HG03354 (cell line): Measurements from ENCODE around the gene MTMR3.

Experiments used
- ATAC-seq: cut with Tn5 transposase; IDR thresholded peaks from one replicate; pipeline ENCODE4 v1.9.1; 2021; ENCODE audit warnings: mild to moderate bottlenecking; ENCODE audit not compliant: unreplicated experiment, poor library complexity, severe bottlenecking

The MTMR3 gene

GRCh38 chr22:30020511-30020910, 137.5 kb downstream of the MTMR3 start:
- no peak for ATAC-seq

GRCh38 chr22:30021338-30021737, 138.4 kb downstream of the MTMR3 start:
- ATAC-seq, result no peak

GRCh38 chr22:30021881-30022619, 139.1 kb downstream of the MTMR3 start:
- ATAC-seq, result no peak

GRCh38 chr22:30023099-30023660, 140.2 kb downstream of the MTMR3 start:
- ATAC-seq, result no peak

GRCh38 chr22:30024231-30024630, 141.3 kb downstream of the MTMR3 start:
- ATAC-seq, result no peak

- no peak for ATAC-seq
These were observed 142.2 kb downstream of the MTMR3 start for GRCh38 chr22:30025221-30025620.

- ATAC-seq, result no peak
These were observed 143.8 kb downstream of the MTMR3 start for GRCh38 chr22:30026756-30027155.

- no peak for ATAC-seq
These were observed 144.2 kb downstream of the MTMR3 start for GRCh38 chr22:30027169-30027568.

GRCh38 chr22:30027791-30028190, 144.8 kb downstream of the MTMR3 start:
- ATAC-seq, result no peak

- no peak for ATAC-seq
These were observed 145.8 kb downstream of the MTMR3 start for GRCh38 chr22:30028731-30029130.

GRCh38 chr22:30029512-30029911, 146.5 kb downstream of the MTMR3 start:
- ATAC-seq, result no peak

GRCh38 chr22:30030329-30030728, 147.4 kb downstream of the MTMR3 start:
- no peak for ATAC-seq

- no peak for ATAC-seq
These were observed 148.4 kb downstream of the MTMR3 start for GRCh38 chr22:30031328-30031727.

GRCh38 chr22:30031764-30032455, 148.9 kb downstream of the MTMR3 start:
- ATAC-seq, result no peak

GRCh38 chr22:30033137-30033536, 150.2 kb downstream of the MTMR3 start:
- ATAC-seq, result no peak

- no peak for ATAC-seq
These were observed 150.9 kb downstream of the MTMR3 start for GRCh38 chr22:30033901-30034300.

- ATAC-seq, result no peak
These were observed 153.7 kb downstream of the MTMR3 start for GRCh38 chr22:30036656-30037055.

- ATAC-seq, result no peak
These were observed 155.2 kb downstream of the MTMR3 start for GRCh38 chr22:30038219-30038618.

GRCh38 chr22:30040499-30041260, 157.7 kb downstream of the MTMR3 start:
- ATAC-seq, result no peak

- ATAC-seq, result no peak
These were observed 158.5 kb downstream of the MTMR3 start for GRCh38 chr22:30041475-30041874.
